Loucy (cell line): Measurements from ENCODE around the gene MCF2L2.

Source experiments
- H2AFZ ChIP-seq: fragments of 200-600 bp; sonication (generic); 2 replicates; pipeline ENCODE4 v1.6.0; 2016; ENCODE audit warnings: antibody characterized with exemption, mild to moderate bottlenecking, low read length, moderate library complexity
- H3F3A ChIP-seq: fragments of 200-600 bp; 2 replicates; pipeline ENCODE4 v1.6.0; 2016; ENCODE audit warnings: antibody characterized with exemption, low read depth, mild to moderate bottlenecking
- H3K27me3 ChIP-seq: fragments of 200-600 bp; sonication (generic); 2 replicates; pipeline ENCODE4 v1.6.1; 2014; ENCODE audit warnings: low read length, mild to moderate bottlenecking; ENCODE audit not compliant: insufficient read depth, poor library complexity, severe bottlenecking
- H3K36me3 ChIP-seq: fragments of 200-600 bp; sonication (generic); 2 replicates; pipeline ENCODE4 v1.6.1; 2016; ENCODE audit warnings: low read length; ENCODE audit not compliant: insufficient read depth
- H3K4me1 ChIP-seq: fragments of 200-600 bp; sonication (generic); 2 replicates; pipeline ENCODE4 v1.5.1; 2014; ENCODE audit warnings: low read length, mild to moderate bottlenecking; ENCODE audit not compliant: insufficient read depth, poor library complexity, severe bottlenecking
- H3K4me2 ChIP-seq: fragments of 200-600 bp; sonication (generic); 2 replicates; pipeline ENCODE4 v1.6.0; 2014; ENCODE audit warnings: antibody characterized with exemption, low read length, low read depth, mild to moderate bottlenecking; ENCODE audit not compliant: poor library complexity, severe bottlenecking
- H3K4me3 ChIP-seq: fragments of 200-600 bp; sonication (generic); 2 replicates; pipeline ENCODE4 v1.5.1; 2014; ENCODE audit warnings: low read length, mild to moderate bottlenecking, mixed read lengths; ENCODE audit not compliant: poor library complexity, severe bottlenecking
- H3K79me2 ChIP-seq: fragments of 200-600 bp; sonication (generic); 2 replicates; pipeline ENCODE4 v1.6.1; 2014; ENCODE audit warnings: low read length; ENCODE audit not compliant: insufficient read depth
- H3K9ac ChIP-seq: fragments of 200-600 bp; sonication (generic); 2 replicates; pipeline ENCODE4 v1.6.0; 2014; ENCODE audit warnings: mild to moderate bottlenecking, low read depth, low read length, moderate library complexity; ENCODE audit not compliant: poor library complexity, severe bottlenecking
- H3K9me2 ChIP-seq: fragments of 200-600 bp; sonication (generic); replicated peaks from 2 replicates; pipeline ENCODE4 v1.6.1; 2016; ENCODE audit warnings: low read depth, low read length, mixed read lengths
- H3K9me3 ChIP-seq: fragments of 200-600 bp; sonication (generic); 2 replicates; pipeline ENCODE4 v1.6.1; 2014; ENCODE audit warnings: mild to moderate bottlenecking, antibody characterized with exemption, low read length, low read depth; ENCODE audit not compliant: insufficient read depth
- H4K20me1 ChIP-seq: fragments of 200-600 bp; sonication (generic); 2 replicates; pipeline ENCODE4 v1.6.0; 2014; ENCODE audit warnings: antibody characterized with exemption, low read length, mild to moderate bottlenecking; ENCODE audit not compliant: insufficient read depth, poor library complexity, severe bottlenecking
- CTCF ChIP-seq: fragments of 200-600 bp; sonication (generic); conservative IDR thresholded peaks from 2 replicates; pipeline ENCODE4 v1.5.1; 2014; ENCODE audit warnings: mild to moderate bottlenecking, antibody characterized with exemption, low read length
- EZH2phosphoT487 ChIP-seq: fragments of 200-600 bp; IDR thresholded peaks from 2 replicates; pipeline ENCODE4 v1.6.1; 2018; ENCODE audit warnings: antibody characterized with exemption, mild to moderate bottlenecking, moderate library complexity, borderline replicate concordance

The MCF2L2 gene

DNA sequence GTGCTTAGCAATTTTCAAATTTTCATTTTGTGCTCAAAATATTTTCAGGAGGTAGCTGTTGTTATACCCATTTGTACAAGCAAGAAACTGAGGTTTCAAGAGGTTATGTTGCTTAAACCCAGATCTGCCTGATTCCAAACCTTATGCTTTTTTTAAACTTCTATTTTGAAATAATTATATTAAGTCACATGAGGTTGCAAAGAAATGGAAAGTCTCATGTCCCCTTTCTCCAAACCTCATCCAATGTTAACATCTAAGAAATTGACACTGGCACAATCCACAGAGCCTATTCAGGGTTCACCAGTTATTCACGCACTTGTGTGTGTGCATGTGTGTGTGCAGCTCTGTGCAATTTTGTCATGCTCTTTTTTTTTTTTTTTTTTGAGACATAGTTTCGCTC is 140.3 kb downstream of the MCF2L2 start:
- Histone ChIP-seq H3K4me1 (peaks cover 15% of the 10 kb centered on the region), H3K9me2 (no peaks in the 10 kb centered on the region), H3K79me2 (no peaks in the 10 kb centered on the region), H4K20me1 (no peaks in the 10 kb centered on the region), H2AFZ (no peak overlapping the region), H3K36me3 (no peaks in the 10 kb centered on the region), H3K4me3 (no peak overlapping the region), H3K27me3 (no peaks in the 10 kb centered on the region), H3K9me3 (no peaks in the 10 kb centered on the region), H3F3A (no peaks in the 10 kb centered on the region), H3K4me2 (no peak overlapping the region), H3K9ac (no peak overlapping the region)
- TF ChIP-seq EZH2phosphoT487 (no peak), CTCF (no peak)

GRCh38 chr3:183287301-183287971 is 141.0 kb downstream of the MCF2L2 start:
- H3K4me1 ChIP-seq: peaks cover 15% of the 10 kb centered on the region
- no peak overlapping the region for H2AFZ ChIP-seq
- H3K79me2 ChIP-seq: no peaks in the 10 kb centered on the region
- H3K9ac ChIP-seq: no peak overlapping the region
- H3K27me3 ChIP-seq: no peaks in the 10 kb centered on the region
- TF ChIP-seq EZH2phosphoT487 (no peak), CTCF (no peak)
- H3K9me2 ChIP-seq: no peaks in the 10 kb centered on the region
- H3K4me3 ChIP-seq: no peak overlapping the region
- H3K36me3 ChIP-seq: no peaks in the 10 kb centered on the region
- no peaks in the 10 kb centered on the region for H3F3A ChIP-seq
- no peaks in the 10 kb centered on the region for H4K20me1 ChIP-seq
- no peaks in the 10 kb centered on the region for H3K9me3 ChIP-seq
- H3K4me2 ChIP-seq: no peak overlapping the region

GRCh38 chr3:183285828-183286457 is 142.5 kb downstream of the MCF2L2 start:
- TF ChIP-seq CTCF (no peak), EZH2phosphoT487 (no peak)
- Histone ChIP-seq H3K79me2 (no peaks in the 10 kb centered on the region), H3K27me3 (no peaks in the 10 kb centered on the region), H2AFZ (peak overlapping the region; percentile 76), H4K20me1 (no peaks in the 10 kb centered on the region), H3K4me3 (peak overlapping the region; percentile 57), H3K4me1 (peaks cover 15% of the 10 kb centered on the region), H3K36me3 (no peaks in the 10 kb centered on the region), H3K9ac (peak overlapping the region; percentile 41), H3K9me3 (no peaks in the 10 kb centered on the region), H3K4me2 (peak overlapping the region; percentile 79), H3F3A (no peaks in the 10 kb centered on the region), H3K9me2 (no peaks in the 10 kb centered on the region)
